Epithelial cell of prostate (primary cell): Measurements from ENCODE around the gene HHIPL1.

Experiments
- DNase-seq: peaks from one replicate; pipeline ENCODE4 v3.0.0-alpha.2; 2011; ENCODE audit warnings: low read depth, low spot score
- H3K27ac ChIP-seq: fragments of 450-650 bp; 2 replicates; pipeline ENCODE4 v1.5.1; 2017; ENCODE audit warnings: mild to moderate bottlenecking

The HHIPL1 gene

DNA sequence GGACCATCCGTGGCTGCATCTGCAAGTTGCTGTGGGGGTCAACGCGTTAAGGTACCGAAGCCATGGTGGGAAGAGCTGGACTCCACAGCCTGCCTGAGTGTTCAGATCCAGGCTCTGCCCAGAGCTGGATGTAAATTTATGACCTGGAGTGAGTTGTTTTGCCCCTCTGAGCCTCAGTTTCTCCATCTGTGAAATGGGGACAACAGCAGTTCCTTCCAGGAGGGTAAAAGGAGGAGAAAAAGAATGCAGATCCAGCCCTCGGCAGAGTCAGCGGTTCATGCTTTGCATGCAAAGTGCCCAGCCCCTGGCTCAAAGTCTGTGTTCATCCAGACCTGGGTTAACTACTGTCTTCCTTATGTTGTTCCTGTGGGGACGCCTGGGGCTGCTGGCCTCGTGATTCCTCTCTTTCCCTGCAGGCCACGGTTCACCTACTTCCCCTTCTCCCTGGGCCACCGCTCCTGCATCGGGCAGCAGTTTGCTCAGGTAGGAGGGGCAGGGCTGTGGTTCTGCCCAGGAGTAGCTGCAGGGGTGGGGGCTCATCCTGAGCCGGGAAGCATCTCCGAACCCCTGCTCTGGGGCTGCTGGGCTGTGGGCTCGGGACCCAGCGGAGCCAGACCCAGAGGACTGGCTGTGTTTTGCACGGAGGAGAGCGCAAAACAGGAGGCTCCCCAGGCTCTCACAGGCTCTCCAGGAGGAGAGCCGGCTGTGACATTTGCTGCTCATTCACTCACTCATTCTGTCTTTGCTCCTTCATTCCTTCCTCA, 81.0 kb downstream of the HHIPL1 start:
- no peak for DNase-seq

DNA sequence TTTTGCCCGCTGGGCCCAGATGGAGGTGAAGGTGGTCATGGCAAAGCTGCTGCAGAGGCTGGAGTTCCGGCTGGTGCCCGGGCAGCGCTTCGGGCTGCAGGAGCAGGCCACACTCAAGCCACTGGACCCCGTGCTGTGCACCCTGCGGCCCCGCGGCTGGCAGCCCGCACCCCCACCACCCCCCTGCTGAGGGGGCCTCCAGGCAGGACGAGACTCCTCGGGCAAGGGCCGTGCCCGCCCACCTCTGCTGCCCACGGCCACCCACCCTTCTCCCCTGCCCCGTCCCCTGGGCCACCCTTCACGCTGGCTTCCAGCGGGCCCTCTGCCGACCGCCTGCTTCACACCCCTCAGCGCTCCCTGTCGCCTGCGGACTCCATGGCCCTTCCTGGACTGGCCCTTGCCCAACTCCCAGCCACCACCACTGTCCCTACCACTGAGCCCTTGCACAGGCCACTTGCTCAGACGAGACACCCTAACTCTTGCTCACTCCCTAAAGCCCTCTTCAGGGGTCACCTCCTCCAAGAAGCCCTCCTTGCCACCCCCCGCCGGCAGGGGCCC, 81.7 kb downstream of the HHIPL1 start:
- DNase-seq = no peak
- H3K27ac ChIP-seq = no peak overlapping the region

More for the DNA sequence above, 81.0 kb downstream of the HHIPL1 start:
- no peak overlapping the region for H3K27ac ChIP-seq

DNA sequence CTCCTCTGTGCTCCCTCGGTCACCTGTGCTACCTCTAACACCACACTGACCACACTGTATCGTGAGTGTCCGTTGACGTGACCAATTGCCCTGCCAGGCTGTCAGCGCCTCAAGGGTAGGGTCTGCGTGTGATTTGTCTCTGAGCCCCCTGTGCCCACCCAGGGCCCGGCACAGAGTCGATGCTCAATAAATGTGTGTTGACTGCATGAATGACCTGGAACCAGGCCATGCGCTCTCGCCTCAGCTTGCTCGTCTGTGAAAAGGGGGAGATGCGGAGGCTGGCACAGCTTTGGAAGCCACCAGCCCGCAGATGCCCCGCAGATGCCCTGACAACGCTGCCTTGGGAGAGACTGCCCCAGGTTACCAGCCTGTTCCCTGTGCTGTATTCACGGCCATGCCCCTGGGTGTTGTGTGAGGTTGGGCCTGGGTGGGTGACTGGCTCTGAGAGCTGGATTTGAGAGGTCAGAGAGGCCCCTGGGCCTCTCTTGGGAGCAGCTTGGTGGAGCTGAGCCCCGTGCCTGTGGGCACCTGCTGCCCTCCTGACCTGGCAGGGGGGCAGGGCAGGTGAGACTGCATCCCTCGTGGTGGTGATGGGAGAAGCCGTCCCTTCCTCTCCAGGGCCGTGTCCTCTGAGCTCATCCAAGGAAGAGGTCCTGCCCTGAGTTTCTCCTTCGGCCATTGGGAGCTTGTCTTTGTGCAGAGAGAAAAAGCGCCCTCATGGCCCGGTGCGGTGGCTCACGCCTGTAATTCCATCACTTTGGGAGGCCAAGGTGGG, 82.4 kb downstream of the HHIPL1 start:
- H3K27ac ChIP-seq = no peak overlapping the region
- no peak for DNase-seq

- no peak for DNase-seq
- H3K27ac ChIP-seq = no peak overlapping the region
Measured at GRCh38 chr14:99728231-99728920, 83.4 kb downstream of the HHIPL1 start.

DNA sequence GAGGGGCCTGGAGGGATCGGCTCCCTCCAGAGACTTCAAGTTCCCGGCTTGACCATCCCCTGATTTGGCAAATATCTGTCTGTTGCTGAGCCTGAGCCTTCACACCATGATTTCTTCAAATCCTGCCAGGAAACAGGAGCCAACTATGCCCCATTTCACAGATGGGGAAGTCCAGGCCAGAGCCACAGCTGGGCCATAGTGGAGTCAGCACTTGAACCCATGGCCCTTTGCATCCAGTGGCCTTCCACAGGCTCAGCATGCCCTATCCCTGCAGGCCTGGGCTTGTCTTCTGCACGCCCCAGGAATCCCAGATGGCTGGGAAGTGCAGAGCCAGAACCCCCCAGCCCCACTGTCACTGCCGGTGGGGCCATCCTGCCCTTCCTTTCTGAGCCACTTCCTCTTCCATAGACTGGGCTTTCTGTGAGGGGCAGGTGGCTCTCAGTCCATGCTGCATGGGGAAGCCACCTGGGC, 84.1 kb downstream of the HHIPL1 start:
- no peak overlapping the region for H3K27ac ChIP-seq
- DNase-seq = no peak
